Measurements from ENCODE around the gene KCNT1.
"Not testable (repeated sequence)": the region's sequence is repeated elsewhere in the genome, so short reads cannot be mapped to it uniquely, and the experiment has no call there.

KCNT1 gene

DNA sequence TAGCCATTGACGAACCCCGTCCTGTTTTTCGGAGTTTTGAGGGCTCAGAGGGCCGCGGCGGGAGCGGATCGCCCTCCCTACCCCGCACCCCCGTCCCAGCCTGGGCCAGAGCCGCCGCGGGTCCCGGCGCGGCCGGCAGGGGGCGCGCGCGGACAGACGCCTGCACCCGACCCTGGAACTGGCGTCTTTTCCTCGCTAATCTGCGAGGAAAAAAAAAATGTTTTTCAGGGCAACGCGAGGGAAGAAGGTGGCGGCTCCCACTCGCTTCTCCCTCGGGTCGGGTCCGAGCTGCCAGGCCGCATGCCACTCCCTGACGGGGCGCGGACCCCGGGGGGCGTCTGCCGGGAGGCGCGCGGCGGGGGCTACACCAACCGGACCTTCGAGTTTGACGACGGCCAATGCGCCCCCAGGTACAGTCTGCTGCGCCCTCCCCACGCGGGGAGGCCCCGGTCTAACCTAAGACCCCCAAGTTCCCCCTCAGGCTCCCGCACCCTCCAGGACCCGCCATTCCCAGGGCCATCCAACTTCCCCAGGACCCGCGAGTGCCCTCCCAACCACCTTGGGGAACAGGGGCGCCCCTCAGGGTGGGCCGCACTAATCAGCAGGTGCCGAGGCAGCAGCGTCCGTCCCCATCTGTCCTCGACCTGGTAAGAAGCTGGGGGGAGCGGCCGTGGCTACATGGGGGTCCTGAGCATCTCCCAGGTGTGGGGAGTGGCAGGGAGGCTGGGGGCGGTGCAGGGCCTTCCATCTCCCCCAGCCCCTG, at the start of gene KCNT1:
Gene KCNT1, plus strand, starts transcription at position 227 of the 763 bp plus-strand sequence. Its CDS starts 74 bp downstream, at position 301.
- no peak for DNase-seq

- DNase-seq: no peak
These were observed 46.7 kb upstream of the KCNT1 start for GRCh38 chr9:135655317-135655716.

DNA sequence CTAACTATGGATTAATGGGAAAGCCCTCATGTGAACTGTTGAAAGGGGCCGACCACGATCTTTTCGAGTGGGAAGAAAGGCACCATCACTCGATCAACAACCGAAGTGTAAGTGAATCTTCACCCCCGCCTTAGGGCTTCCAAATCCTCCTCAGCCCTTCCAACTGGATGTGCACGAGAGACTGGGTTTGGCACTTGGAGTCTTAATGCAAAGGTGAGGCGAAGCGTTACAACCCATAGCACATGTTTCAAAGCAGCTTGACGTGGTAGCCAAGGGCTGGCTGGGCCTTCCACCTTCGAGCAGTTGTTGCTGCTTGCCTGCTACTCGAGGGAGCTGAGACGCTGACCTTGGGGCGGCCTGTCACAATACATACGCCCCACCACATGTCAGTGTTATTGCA, 44.6 kb upstream of the KCNT1 start:
- no peak for DNase-seq

DNA sequence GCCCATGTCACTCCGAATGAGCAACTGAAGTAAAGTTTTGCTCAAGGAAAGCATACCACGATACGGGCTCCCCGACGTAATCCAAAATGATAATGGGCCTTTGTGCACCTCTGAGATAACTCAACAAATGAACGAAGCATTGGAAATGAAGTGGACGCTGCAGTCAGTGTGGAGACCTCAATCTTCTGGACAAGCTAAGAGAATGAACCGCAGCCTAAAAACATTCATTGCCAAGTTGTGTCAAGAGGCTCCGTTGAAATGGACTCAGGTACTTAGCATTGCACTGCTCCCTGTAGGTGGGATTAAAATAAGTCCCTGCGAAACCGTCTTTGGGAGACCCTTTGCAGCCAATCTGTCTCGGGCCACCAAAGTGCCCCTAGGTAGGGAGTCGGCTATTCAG, 42.7 kb upstream of the KCNT1 start:
- no peak for DNase-seq

GRCh38 chr9:135660407-135660806, 41.6 kb upstream of the KCNT1 start:
- no peak for DNase-seq

- DNase-seq: no peak
These were observed 40.0 kb upstream of the KCNT1 start for GRCh38 chr9:135661816-135662560.

DNA sequence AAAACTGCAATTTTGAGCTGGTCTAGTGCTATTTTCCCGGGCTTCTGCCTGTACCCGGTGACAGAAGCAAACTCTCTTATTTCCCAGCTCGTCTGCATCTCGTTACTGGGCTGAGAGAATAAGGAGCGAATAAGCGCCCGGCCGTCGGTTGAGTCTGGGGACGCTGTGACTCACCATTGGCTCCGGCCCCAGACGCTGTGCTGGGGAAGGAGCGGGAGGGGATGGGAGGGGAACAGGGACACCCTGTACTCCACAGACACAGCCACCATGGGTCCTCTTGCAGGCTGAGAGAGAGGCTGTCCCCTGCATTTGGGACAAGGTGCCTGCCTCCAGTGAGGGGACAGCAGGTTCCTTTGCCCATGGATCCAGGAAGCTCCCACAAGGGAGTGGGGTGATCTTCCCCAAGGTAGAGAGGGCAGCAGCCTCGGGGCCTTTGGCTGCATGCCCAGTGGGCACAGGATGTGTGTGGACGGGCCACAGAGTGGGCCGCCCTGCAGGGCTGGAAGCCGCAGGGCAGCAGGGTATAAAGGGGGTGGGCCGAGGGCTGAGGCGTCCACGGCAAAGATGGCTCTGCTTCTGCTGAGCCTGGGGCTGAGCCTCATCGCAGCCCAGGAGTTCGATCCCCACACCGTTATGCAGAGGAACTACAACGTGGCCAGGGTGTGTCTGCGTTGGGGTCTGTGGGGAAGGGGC, 39.1 kb upstream of the KCNT1 start, which contains the start of gene LCN9:
Gene LCN9, plus strand, starts transcription at position 552 of the 693 bp plus-strand sequence. Its CDS starts 13 bp downstream, at position 565.
- DNase-seq: no peak

DNA sequence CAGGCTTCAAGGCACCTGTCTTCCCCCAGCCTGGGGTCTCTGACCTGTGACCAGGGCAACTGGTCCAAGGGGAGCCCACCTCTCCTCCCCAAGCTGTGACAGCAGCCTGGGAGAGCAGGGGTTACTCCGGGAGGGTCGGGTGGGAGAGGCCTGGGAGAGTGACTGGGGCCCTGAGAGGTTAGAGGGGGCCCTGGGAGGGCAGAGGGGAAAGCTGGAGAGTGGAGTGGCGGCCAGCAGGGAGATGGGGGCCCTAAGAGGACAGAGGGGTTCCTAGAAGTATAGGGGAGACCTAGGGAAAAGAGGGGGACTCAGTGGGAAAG, 38.6 kb upstream of the KCNT1 start:
- DNase-seq: no peak

DNA sequence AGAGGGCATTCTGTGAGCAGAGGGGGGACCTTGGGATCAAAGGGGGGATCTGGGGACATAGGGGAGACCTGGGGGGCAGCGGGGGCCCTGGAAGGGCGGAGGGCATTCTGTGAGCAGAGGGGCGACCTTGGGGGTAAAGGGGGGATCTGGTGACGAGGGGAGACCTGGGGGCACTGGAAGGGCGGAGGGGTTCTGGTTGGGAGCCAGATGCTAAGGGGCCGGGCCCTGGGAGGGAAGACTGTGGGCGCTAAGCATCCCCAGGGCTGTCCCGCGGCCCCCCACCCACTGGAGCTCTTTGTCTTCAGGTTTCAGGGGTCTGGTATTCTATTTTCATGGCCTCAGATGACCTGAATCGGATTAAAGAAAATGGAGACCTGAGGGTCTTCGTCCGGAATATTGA, 38.1 kb upstream of the KCNT1 start:
- no peak for DNase-seq

DNA sequence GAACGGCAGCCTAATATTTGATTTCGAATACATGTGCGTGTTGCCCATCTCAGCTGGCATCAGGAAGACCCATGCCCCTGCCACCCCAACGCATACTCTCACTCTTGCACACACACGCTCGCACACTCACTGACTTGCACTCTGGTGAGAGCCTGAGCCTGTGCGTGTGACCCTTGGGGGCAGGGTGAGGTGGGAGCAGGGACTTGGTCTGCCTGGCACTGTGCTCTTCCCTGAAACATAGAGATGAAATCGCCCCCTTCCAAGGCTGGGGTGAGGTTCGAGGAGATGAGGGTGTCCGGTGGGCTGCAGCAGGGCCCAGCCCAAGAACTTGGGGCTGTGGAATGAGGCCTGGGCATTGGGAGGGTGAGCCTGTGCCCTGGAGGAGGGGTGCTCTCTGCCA, 37.7 kb upstream of the KCNT1 start:
- no peak for DNase-seq

DNA sequence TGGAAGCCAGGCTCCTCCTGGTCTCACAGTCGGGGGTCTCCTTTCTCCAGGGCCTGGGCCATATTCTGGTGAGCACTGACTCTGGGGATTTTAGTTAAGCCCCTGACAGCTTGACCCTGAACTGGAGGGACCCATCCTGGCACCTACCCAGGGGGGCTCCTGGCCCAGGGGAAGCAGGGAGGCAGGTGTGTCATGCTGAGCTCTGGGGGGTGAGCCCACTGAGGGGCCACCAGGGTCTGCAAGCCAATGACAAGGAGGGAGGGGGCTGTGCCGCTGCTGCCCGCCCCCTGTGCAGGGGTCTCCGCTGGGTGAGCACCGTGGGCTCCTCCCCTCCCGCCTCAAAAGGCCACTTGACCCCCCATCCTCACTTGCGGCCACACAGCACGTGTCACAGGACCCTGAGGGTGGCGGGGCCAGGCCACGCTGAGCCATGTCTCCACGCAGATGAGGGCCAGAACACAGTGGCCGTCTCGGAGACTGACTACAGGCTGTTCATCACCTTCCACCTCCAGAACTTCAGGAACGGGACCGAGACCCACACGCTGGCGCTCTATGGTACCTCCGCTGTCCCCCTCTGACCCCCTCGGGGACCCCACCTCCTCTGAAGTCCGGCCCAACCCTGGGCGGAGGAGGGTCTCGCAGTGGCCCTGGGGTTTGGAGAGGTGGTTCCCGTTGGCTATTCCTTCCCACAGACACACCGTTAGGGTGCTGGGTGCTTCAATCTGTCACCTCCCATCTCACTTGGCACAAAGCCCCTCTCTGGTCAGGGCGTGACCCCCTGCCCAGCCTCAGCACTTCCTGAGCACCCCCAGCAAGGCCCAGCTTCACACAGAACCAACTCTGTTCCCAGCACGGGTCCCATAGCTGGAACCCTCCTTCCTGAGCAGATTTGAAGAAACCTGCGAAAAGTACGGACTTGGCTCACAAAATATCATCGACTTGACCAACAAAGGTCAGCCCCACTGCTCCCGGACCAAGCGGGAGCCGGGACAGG, 36.9 kb upstream of the KCNT1 start:
- DNase-seq: no peak

- DNase-seq: no peak
These were observed 36.2 kb upstream of the KCNT1 start for GRCh38 chr9:135665795-135666189.

DNA sequence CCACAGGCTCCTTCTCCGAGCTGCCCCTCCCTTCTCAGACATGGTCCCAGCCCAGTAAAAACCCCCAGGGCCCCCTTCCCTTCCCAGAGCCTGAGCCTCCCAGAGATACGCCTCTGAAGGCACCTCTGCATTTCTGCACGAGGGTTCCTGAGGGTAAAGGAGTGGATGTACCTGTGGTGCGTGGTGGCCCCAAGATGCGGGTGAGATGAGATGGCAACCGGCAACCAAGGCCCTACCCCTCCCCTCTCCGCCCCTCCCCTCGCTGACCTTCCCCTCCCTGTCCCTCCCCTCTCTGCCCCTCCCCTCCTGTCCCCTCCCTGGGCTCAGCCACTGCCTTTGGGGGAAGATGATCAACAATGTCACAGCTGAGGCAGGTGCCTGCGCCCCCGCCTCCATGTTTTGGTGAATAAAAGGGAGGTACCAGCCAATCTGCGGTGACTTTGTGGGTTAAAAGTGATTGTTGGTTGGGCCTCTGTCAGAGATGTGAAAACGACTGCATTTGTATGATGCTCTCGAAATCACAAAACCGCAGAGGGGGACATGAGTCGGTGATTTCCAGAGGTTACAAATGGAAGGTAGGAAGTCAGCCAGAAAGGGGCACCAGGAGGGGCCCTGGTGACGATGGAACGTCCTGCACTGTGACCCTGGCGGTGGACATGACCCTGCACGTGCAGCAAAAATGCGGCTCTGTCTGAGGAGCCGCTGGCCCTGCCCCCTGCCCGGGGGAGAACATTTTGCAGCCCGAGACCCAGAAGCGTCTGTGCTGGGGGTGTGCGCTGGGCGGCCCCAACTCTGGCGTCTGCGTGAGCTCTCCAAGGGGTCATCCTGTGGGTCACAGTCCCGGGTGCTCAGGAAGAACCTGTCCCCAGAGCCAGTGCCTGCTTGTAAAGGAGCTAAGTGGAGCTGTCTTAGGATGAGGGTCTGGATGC, 35.2 kb upstream of the KCNT1 start:
- no peak for DNase-seq

GRCh38 chr9:135667463-135668001, 34.5 kb upstream of the KCNT1 start:
- no peak for DNase-seq

DNA sequence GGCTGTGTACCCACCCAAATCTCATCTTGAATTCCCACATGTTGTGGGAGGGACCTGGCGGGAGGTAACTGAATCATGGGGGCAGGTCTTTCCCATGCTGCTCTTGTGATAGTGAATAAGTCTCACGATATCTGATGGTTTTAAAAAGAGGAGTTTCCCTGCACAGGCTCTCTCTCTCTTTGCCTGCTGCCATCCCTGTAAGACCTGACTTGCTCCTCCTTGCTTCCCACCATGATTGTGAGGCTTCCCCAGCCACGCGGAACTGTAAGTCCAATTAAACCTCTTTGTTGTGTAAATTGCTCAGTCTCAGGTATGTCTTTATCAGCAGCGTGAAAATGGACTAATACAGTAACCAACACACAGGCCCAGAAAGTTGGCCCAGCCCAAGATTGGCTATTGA, 33.0 kb upstream of the KCNT1 start:
- not testable (repeated sequence) for DNase-seq

GRCh38 chr9:135669616-135670285, 32.2 kb upstream of the KCNT1 start:
- DNase-seq: no peak

GRCh38 chr9:135670721-135671590, 31.0 kb upstream of the KCNT1 start:
- DNase-seq: no peak

DNA sequence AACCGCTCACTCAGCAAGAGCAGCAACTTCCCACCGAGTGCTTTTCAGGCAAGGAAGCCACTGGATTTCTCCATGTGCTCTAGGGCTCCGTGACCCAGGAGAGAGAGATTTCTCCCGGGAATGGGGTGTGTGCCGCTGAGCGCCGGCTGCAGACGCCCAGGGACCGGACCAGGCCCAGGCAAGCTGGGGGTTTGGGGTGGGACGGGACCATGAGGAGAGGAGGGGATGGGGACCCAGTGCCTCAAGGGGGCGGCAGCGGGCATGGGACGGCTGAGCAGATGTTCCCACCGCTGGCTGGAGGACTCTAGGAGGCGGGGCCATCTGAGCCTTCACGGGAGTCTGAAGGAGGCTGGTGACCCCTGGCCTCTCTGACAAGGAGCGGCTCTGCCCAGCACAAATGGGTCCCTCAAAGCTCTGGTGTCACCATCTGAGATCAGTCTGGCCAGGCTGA, 30.4 kb upstream of the KCNT1 start:
- no peak for DNase-seq

DNA sequence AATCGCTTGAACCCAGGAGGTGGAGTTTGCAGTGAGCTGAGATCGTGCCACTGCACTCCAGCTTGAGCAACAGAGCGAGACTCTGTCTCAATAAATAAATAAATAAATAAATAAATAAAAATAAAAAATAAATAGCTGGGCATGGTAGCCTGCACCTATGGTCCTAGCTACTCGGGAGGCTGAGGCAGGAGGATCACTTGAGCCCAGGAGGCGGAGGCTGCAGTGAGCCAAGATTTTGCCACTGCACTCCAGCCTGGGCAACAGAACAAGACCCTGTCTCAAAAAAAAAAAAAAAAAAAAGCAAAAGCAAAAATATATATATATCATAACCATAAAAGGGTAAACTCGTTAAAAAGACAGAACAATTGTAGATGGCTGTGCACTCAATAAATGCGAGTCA, 29.2 kb upstream of the KCNT1 start:
- not testable (repeated sequence) for DNase-seq
